Hippocampal formation (tissue), 2 donors: ENCODE results near the gene LMNA.
"Not testable (repeated sequence)": the region's sequence is repeated elsewhere in the genome, so short reads cannot be mapped to it uniquely, and the experiment has no call there.

Experiments used
- DNase-seq, 2 donors: peaks; one replicate each; lab custom pipeline; 2025; lab: John Stamatoyannopoulos, UW

The LMNA gene

GRCh38 chr1:156122086-156122485 is 7.6 kb downstream of the LMNA start:
- DNase-seq: no peak

DNA sequence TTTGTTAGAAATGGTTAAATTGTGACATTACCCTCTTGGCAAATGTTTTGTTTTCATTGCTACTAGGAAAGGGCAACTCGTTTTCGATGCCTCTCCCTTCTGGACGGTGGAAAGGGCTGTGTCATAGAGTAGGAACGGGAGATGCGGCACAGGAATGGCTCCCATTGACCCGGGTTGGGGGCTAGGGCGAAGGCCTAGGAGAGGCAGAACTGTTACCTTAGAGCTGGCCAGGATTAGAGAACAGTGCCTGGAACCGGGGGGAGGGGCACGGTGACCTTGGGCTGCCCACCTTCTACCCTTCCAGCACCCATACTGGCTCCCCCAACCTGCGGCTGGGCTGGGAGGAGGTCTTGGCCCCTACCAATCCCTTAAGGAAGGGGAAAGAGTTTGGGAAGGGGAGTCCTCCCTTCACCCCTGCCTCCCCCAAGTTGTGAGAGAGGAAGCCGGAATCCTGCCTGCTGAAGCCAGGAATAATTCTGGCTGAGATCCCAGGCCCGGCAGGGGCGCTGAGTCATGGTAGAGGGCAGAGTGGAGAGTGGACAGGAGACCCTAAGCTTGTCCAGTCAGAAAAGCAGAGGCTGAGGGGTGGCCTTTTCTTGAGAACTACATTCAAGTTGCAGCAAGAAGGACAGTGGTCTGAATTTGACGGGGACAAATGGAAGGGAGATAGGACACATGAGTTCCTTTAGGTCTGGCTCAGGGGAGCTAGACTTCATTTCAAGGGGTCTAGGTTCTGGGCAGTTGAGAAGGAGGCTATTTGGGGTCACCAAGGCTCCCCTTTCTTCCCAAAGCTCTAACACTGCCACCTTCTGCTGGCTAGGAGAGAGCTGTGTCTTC is 8.2 kb downstream of the LMNA start:
- peak; percentile 42 to 70 for DNase-seq

DNA sequence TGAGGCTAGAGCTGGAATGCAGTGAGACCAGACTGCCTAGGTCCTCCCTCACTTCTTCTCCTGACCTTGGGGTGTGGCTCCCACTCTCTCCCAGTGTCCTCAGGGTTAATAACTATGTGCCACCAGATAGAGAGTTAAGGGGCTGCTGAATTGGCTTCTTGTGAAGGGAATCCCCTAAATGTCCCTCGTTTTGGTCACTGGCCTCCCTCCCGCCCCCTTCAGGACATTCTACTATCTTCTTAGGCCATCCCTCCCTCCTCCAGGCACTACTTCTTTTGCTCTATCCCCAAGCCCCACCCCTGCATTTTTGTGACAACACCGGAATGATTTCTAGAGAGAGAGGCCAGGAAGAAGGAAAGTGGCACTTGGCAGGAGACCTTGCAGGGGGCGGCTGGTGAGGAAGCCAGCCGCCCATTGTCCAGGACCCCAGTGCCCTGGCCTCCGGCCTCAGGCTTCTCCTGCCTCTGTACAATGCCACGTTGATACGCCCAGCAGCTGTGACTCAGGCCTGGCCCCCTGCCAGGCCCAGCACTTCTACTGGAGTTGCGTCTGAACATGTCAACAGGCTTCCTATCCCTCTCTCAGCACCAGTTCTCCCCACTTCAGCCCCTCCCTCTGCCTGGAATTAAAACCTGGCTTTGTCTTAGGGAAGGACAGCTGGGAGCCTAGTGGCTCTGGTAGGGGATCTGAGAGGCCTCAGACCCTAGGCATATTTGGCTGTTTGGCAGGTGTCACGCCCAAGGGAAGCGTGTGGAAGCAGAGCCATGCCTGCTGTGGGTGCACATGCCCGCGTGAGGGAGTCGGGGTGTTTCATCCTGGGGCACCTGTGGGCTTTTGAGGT is 9.1 kb downstream of the LMNA start:
- peak; percentile 87 to 92 for DNase-seq

- DNase-seq: no peak
Observed at GRCh38 chr1:156124557-156125483, 10.3 kb downstream of the LMNA start.

DNA sequence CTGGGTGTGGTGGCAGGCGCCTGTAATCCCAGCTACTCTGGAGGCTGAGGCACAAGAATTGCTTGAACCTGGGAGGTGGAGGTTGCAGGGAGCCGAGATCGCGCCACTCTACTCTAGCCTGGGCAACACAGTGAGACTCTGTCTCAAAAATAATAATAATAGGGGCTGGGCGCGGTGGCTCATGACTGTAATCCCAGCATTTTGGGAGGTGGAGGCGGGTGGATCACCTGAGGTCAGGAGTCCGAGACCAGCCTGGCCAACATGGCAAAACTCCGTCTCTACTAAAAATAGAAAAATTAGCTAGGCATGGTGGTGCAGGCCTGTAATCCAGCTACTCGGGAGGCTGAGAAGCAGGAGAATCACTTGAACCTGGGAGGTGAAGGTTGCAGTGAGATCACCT is 11.0 kb downstream of the LMNA start:
- not testable (repeated sequence) for DNase-seq

DNA sequence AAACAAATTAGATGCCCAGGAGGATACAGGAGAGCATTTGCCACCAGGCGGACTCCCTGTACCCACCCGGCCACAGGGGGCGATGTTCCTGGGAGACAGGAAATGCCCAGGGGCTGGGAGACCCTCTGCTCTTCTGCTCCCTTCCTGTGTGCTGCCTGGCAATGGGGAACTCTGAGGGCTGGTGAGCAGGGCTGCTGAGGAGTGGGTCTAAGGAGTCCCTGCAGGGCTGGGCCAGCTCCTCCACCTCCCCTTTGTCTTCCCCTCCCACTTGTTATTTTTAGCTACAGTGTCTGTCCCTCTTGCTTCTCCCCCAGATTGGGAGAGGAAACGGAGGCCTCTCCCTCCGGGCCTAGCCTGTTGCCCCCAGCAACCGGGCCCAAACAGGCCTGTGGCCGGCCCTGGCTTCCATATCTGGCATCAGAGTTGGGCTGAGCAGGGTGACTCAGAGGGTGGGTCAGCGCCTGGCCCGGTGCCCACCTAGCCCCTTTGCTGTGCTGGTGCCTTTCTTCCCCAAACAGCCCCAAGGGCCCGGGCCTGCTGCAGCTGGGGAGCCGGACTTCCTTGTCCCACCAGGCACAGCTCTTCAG is 11.6 kb downstream of the LMNA start:
- DNase-seq: no peak

GRCh38 chr1:156126630-156127534 is 12.4 kb downstream of the LMNA start:
- DNase-seq: no peak

DNA sequence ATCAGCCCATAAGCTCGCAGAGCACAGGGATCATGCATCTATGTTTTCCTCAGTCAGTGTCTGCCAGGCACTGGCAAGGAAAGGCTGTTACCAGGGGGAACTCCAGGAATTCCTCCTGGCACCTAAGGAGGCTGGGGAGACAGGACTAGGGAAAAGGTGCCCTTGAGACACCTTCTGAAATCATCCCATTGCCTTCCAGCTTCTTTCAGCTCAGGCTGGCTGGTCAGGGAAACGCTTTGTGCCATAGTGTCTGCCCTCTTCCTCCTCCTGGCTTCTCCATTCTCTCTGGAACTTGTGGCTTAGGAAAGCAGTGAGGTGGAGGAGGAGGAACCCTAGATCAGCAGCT is 13.8 kb downstream of the LMNA start:
- DNase-seq: no peak

- DNase-seq: no peak
Observed at GRCh38 chr1:156128654-156129597, 14.4 kb downstream of the LMNA start.

- peak; percentile 45 to 59 for DNase-seq
Observed at GRCh38 chr1:156129687-156130577, 15.4 kb downstream of the LMNA start.

- no peak for DNase-seq
Observed at GRCh38 chr1:156130578-156130942, 16.0 kb downstream of the LMNA start.

DNA sequence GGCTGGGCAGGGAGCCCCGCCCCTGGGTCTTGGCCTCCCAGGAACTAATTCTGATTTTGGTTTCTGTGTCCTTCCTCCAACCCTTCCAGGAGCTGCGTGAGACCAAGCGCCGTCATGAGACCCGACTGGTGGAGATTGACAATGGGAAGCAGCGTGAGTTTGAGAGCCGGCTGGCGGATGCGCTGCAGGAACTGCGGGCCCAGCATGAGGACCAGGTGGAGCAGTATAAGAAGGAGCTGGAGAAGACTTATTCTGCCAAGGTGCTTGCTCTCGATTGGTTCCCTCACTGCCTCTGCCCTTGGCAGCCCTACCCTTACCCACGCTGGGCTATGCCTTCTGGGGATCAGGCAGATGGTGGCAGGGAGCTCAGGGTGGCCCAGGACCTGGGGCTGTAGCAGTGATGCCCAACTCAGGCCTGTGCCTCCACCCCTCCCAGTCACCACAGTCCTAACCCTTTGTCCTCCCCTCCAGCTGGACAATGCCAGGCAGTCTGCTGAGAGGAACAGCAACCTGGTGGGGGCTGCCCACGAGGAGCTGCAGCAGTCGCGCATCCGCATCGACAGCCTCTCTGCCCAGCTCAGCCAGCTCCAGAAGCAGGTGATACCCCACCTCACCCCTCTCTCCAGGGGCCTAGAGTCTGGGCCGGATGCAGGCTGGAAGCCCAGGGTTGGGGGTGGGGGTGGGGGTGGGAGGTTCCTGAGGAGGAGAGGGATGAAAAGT is 20.4 kb downstream of the LMNA start:
- no peak for DNase-seq

GRCh38 chr1:156135930-156136871 is 21.7 kb downstream of the LMNA start:
- no peak for DNase-seq

DNA sequence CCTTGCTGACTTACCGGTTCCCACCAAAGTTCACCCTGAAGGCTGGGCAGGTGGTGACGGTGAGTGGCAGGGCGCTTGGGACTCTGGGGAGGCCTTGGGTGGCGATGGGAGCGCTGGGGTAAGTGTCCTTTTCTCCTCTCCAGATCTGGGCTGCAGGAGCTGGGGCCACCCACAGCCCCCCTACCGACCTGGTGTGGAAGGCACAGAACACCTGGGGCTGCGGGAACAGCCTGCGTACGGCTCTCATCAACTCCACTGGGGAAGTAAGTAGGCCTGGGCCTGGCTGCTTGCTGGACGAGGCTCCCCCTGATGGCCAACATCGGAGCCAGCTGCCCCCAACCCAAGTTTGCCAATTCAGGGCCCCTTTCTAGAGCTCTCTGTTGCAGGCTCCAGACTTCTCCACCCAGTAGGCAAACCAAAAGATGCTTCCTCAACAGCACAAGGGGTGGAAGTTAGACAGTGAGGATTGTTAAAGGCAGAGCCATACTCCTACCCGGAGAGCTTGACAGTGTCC is 22.5 kb downstream of the LMNA start:
- DNase-seq: no peak

DNA sequence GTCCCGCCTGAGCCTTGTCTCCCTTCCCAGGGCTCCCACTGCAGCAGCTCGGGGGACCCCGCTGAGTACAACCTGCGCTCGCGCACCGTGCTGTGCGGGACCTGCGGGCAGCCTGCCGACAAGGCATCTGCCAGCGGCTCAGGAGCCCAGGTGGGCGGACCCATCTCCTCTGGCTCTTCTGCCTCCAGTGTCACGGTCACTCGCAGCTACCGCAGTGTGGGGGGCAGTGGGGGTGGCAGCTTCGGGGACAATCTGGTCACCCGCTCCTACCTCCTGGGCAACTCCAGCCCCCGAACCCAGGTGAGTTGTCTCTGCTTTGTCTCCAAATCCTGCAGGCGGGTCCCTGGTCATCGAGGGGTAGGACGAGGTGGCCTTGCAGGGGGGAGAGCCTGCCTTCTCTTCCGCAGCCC is 24.0 kb downstream of the LMNA start:
- no peak for DNase-seq
